Measurements from ENCODE around the gene SNX8.

GRCh38 chr7:2249744-2250323, 64.4 kb downstream of the SNX8 start:
- TF ChIP-seq CTCF (IDR thresholded peaks at IDR 0.05; ENCODE audit: low read depth, low read length, poor library complexity, severe bottlenecking) (no peak), EZH2phosphoT487 (IDR thresholded peaks at IDR 0.05; ENCODE audit: borderline replicate concordance, low read length) (no peak)
